PC-9 (cell line): ENCODE measurements around the gene STXBP2.

ENCODE experiments used
- CTCF ChIP-seq: fragments of 200-600 bp; sonication (generic); conservative IDR thresholded peaks from 2 replicates; pipeline ENCODE4 v1.6.1; 2017; ENCODE audit warnings: mixed run types, antibody characterized with exemption, mild to moderate bottlenecking, moderate library complexity
- EZH2 ChIP-seq: fragments of 200-600 bp; sonication (generic); IDR thresholded peaks from 2 replicates; pipeline ENCODE4 v1.8.0; 2017; ENCODE audit warnings: antibody characterized with exemption, low read depth

GRCh38 chr19:7619671-7620441, 17.1 kb upstream of the STXBP2 start:
- TF ChIP-seq EZH2 (no peak), CTCF (no peak)
